Measurements from ENCODE around the gene MUC2. TPM values are rescaled to one million over a fixed set of nuclear protein-coding genes. Genes with fewer than 3 reads are reported as not detected.

The MUC2 gene
- total RNA-seq, 2 experiments from 2014 or later: not detected

DNA sequence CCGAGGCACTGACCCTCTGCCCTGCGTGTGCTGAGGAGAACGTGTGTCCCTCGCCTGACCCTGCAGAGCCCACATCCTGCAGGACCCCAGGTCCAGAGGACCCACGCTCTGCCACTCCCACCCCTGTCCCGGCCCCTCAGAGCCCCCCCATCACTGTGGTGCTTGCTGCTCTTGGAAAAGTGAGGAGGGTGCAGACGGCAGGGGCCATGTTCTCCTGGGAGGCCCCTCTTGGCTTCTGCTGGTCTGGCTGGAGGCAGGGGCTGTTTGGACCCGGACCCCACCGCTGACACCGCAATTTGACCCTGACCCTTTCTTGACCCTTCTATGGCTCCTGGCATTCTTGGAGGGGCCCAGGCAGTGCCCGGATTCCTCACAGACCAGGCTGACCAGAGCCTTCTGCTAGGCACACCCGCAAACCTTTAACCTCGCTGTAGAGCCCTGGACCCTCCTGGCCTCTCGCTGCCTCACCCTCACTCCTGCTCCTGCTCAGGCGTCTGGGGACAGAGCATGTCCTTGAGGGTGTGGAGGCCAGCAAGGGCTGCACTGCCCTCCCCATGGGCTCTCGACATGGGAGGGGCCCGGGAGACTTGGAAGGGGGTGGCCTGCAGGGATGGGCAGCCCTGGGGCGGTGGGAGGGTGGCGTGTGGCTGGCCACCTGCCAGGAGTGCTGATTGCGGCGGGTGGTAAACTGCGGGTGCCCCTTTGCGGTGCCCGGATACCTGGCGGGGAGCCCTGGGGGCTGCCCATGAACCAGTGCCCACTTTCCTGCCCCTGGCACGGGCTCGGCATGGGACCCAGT lies 46.1 kb downstream of the MUC2 start:
- CTCF ChIA-PET: no interaction called here
- intact Hi-C loops (cut with DNase I, micrococcal nuclease): no loop called here

DNA sequence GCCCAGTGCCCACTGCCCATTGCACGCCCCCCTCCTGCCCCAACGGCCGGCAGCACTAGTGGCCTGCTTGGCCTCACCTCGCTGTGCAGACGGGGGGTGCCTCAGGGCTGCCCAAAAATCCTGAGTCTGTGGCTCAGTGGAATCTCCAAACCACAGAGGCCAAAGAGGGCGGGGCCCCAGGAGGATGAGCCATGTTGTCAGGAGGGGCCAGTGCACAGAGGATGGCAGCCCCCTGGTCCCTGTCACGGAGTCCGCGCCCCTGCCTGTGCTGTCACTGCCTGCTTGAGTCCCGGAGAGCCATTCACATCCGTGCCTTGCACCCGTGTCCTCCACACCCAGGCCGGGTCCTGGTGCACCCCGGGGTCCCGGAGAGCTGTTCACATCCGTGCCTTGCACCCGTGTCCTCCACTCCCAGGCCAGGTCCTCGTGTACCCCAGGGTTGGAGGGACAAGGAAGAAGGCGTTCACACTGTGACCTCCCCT lies 46.7 kb downstream of the MUC2 start:
- DNase-seq: peak; percentile 3
- ChIA-PET POLR2A (no interaction called here), CTCF (no interaction called here)
- no peaks in the 10 kb centered on the region for H3K36me3 Mint-ChIP-seq (ENCODE audit: low read depth)
- H3K4me1 Mint-ChIP-seq: no peaks in the 10 kb centered on the region
- peaks cover 5% of the 10 kb centered on the region for H3K27me3 Mint-ChIP-seq
- no peak overlapping the region for H3K4me3 Mint-ChIP-seq
- H3K27ac Mint-ChIP-seq: no peak overlapping the region
- ATAC-seq: no peak
- H3K9me3 Mint-ChIP-seq (ENCODE audit: low read depth): peaks cover 7% of the 10 kb centered on the region
- intact Hi-C loops (cut with DNase I, micrococcal nuclease): no loop called here

More for the DNA sequence above, 46.1 kb downstream of the MUC2 start:
- H3K27me3 Mint-ChIP-seq: peaks cover 5% of the 10 kb centered on the region
- DNase-seq (peak; percentile 3), ATAC-seq (no peak)
- H3K9me3 Mint-ChIP-seq (ENCODE audit: low read depth): peaks cover 7% of the 10 kb centered on the region
- POLR2A ChIA-PET: no interaction called here
- no peak overlapping the region for H3K4me3 Mint-ChIP-seq
- no peak overlapping the region for H3K27ac Mint-ChIP-seq
- no peaks in the 10 kb centered on the region for H3K4me1 Mint-ChIP-seq
- H3K36me3 Mint-ChIP-seq (ENCODE audit: low read depth): no peaks in the 10 kb centered on the region

DNA sequence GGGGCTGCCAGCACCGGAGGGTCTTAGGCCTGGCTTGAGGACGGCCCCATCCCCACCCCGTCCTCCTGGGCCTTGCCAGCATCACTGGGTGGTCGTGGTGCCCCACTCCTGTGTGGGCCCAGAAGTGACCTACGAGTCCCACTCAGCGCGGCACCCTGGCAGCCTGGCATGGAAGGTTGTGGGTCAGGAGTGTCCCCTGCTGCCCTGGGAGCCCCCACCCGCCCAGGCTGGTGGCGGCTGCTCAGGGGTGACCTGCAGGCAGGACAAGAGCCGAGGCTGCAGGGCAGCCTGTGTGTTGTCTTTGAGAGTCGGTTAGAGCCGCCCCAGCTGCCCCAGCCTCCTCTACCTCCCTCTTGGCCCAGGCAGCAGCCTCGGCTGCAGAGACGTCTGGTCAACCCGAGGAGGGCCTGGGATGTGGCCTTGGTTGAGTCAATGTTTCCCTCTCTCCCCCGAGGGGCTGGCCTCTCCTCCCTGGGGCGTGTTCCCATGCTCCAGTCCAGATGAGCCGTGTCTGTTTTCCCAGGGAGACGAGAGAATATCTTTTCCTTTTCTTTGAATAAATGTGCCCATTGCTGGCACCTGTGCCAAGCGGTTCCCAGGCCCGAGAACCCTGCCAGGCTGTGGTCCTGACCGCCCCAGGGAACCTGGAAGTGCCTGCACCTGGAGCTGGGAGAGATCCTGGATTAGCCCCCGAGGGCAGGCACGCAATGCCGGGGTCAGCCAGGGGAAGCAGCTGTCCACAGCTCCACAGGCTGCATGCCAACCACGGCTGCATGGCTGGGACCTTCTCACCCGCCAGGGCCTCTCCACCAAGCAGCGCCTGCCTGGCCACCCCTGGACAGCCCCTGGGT lies 47.4 kb downstream of the MUC2 start:
- peaks cover 5% of the 10 kb centered on the region for H3K27me3 Mint-ChIP-seq
- DNase-seq: no peak

DNA sequence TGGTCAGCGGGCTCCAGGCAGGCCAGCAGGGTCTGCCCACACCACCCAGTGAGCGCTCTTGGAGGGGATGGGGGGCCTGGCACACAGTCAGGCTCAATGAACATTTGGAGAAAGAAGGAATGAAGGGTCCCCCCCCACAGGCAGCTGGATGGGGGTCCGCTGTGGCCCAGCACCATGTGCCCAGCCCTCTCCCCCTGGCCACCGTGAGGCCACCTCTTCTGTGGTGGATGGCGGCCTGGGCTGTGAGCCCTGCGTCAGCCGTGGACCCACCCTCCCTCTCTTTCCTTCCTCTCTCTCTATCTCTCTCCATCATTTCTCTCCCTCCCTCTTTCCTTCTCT lies 48.0 kb downstream of the MUC2 start:
- no peak overlapping the region for H3K4me3 Mint-ChIP-seq
- intact Hi-C loops (cut with DNase I, micrococcal nuclease): no loop called here
- CTCF ChIA-PET: no interaction called here
- ATAC-seq (no peak), DNase-seq (no peak)
- H3K27me3 Mint-ChIP-seq: peaks cover 5% of the 10 kb centered on the region
- POLR2A ChIA-PET: no interaction called here
- H3K9me3 Mint-ChIP-seq (ENCODE audit: low read depth): peaks cover 7% of the 10 kb centered on the region
- no peaks in the 10 kb centered on the region for H3K36me3 Mint-ChIP-seq (ENCODE audit: low read depth)
- H3K4me1 Mint-ChIP-seq: no peaks in the 10 kb centered on the region
- H3K27ac Mint-ChIP-seq: no peak overlapping the region

More for the DNA sequence above, 47.4 kb downstream of the MUC2 start:
- ATAC-seq: no peak
- no peak overlapping the region for H3K4me3 Mint-ChIP-seq
- ChIA-PET POLR2A (no interaction called here), CTCF (no interaction called here)
- intact Hi-C loops (cut with DNase I, micrococcal nuclease): no loop called here
- H3K9me3 Mint-ChIP-seq (ENCODE audit: low read depth): peaks cover 7% of the 10 kb centered on the region
- no peak overlapping the region for H3K27ac Mint-ChIP-seq
- no peaks in the 10 kb centered on the region for H3K36me3 Mint-ChIP-seq (ENCODE audit: low read depth)
- no peaks in the 10 kb centered on the region for H3K4me1 Mint-ChIP-seq

DNA sequence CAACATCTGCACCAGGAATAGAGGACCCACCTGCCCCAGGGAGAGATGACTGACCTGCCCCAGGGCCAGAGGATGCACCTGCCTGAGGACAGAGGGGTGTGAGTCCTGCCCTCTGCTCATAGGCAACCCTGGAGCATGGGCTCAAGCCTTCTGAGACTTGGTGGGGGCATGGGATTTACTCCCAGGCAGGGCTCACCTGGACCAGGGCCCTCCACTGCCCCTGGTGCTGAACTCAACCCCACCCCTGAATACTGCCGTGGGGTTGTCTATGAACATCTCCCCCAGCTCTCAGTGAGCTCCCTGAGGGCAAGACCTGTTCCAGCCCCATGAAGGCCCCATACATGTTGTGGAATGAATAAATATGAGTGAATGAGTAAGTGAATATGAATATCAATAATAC lies 49.3 kb downstream of the MUC2 start:
- peaks cover 5% of the 10 kb centered on the region for H3K27me3 Mint-ChIP-seq
- ATAC-seq (peak; percentile 71), DNase-seq (no peak)
- no peaks in the 10 kb centered on the region for H3K36me3 Mint-ChIP-seq (ENCODE audit: low read depth)
- H3K4me3 Mint-ChIP-seq: no peak overlapping the region
- intact Hi-C loops (cut with DNase I, micrococcal nuclease): no loop called here
- peaks cover 7% of the 10 kb centered on the region for H3K9me3 Mint-ChIP-seq (ENCODE audit: low read depth)
- H3K4me1 Mint-ChIP-seq: no peaks in the 10 kb centered on the region
- ChIA-PET POLR2A (no interaction called here), CTCF (no interaction called here)
- no peak overlapping the region for H3K27ac Mint-ChIP-seq

Other genes starting within 250 kb of the MUC2 start
- under 1 TPM; 0.33 to 0.50 TPM for gene CRACR2B, start 247.0 kb upstream of the MUC2 start, total RNA-seq
- gene CD151, start 241.9 kb upstream of the MUC2 start, total RNA-seq: 10 to 100 TPM; 36.8 to 38.6 TPM
- 10 to 100 TPM; 74.6 to 79.4 TPM for gene POLR2L, start 232.3 kb upstream of the MUC2 start, total RNA-seq
- gene TSPAN4, start 232.0 kb upstream of the MUC2 start, total RNA-seq: 1 to 10 TPM; 5.2 to 6.0 TPM
- 10 to 100 TPM; 60.4 to 75.3 TPM for gene CHID1, start 164.1 kb upstream of the MUC2 start, total RNA-seq
- gene AP2A2, start 149.0 kb upstream of the MUC2 start, total RNA-seq: 10 to 100 TPM; 43.5 to 71.6 TPM
- not detected for gene MUC6, start 38.2 kb upstream of the MUC2 start, total RNA-seq
- gene MUC5AC, start 83.1 kb downstream of the MUC2 start, total RNA-seq: not detected
- not detected for gene MUC5B, start 148.2 kb downstream of the MUC2 start, total RNA-seq
- 10 to 100 TPM; 29.6 to 45.8 TPM for gene TOLLIP, start 234.8 kb downstream of the MUC2 start, total RNA-seq